GM12865 (cell line): ENCODE measurements around the gene TSPEAR.

Experiments used
- DNase-seq: peaks from one replicate; pipeline ENCODE4 v3.0.0; 2010; ENCODE audit warnings: low read depth
- H3K4me3 ChIP-seq: 2 replicates; pipeline ENCODE4 v1.5.1; 2011; ENCODE audit warnings: mild to moderate bottlenecking, low read depth, low read length, control low read depth
- TF ChIP-seq, protein P1 (sequence below): IDR thresholded peaks from 2 replicates; pipeline ENCODE4 v1.5.1; 2011; ENCODE audit warnings: low read length, control low read depth, low read depth, inconsistent platforms; ENCODE audit not compliant: insufficient read depth; ENCODE audit errors: missing control alignments

The TSPEAR gene

DNA sequence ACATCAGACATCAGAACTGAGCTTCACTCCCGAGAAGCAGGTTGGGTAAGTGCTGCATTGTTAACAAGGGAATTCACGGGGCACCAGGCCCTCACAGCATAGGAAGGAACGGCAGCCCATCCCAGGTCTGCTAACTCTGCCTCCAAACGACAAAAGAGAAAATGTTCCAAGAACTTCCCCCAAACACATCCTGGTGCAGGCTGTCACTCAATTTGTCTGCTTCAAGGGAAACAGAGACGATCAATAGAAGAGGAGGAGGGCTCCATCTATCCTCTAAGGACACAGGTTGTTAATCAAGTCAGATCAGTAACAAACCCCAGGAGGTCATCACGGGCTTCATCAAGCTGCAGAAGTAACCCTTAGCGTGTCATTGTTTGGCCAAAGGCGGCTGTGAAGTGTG is 3.5 kb upstream of the TSPEAR start:
- no peak for DNase-seq
- no peak overlapping the region for H3K4me3 ChIP-seq
- TF ChIP-seq, protein P1, sequence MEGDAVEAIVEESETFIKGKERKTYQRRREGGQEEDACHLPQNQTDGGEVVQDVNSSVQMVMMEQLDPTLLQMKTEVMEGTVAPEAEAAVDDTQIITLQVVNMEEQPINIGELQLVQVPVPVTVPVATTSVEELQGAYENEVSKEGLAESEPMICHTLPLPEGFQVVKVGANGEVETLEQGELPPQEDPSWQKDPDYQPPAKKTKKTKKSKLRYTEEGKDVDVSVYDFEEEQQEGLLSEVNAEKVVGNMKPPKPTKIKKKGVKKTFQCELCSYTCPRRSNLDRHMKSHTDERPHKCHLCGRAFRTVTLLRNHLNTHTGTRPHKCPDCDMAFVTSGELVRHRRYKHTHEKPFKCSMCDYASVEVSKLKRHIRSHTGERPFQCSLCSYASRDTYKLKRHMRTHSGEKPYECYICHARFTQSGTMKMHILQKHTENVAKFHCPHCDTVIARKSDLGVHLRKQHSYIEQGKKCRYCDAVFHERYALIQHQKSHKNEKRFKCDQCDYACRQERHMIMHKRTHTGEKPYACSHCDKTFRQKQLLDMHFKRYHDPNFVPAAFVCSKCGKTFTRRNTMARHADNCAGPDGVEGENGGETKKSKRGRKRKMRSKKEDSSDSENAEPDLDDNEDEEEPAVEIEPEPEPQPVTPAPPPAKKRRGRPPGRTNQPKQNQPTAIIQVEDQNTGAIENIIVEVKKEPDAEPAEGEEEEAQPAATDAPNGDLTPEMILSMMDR, result no peak

DNA sequence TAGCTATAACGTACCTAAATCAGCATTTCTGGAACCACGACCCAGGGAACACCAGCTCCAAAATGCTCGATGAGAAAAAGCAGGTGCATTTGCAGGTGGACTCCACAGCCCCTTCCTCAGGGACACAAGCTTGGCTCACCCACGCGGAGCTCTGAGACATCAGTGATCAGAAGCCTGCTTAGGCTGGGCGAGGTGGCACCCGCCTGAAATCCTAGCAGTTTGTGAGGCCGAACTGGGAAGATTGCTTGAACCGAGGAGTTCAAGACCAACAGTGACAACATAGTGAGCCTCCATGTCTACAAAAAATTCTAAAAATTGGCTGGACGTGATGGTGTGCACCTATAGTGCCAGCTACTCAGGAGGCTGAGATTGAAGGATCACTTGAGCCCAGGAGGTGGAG is 2.5 kb upstream of the TSPEAR start:
- no peak for DNase-seq
- TF ChIP-seq, protein P1, result no peak

DNA sequence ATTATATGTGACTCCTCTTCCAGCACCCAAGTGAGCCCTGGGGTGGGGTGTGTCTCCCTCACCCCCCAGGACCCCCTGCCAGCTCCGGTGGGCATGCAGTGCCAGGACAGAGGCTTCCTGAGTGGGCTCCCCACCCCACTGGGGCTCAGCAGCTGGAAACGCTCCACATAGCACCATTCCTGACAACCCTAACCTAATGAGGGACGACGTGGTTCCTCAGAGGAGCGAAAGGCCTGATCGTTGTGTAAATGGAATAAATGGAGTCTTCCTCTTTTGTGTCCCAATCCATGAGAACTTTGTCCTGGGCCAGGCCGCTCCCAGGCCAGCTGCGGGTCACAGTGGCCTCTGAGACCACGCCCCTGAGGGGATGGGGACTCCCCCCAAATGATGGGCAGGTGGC is 1.8 kb upstream of the TSPEAR start:
- DNase-seq, result no peak
- TF ChIP-seq, protein P1, result no peak

More for the DNA sequence above, 2.5 kb upstream of the TSPEAR start:
- H3K4me3 ChIP-seq, result no peak overlapping the region

DNA sequence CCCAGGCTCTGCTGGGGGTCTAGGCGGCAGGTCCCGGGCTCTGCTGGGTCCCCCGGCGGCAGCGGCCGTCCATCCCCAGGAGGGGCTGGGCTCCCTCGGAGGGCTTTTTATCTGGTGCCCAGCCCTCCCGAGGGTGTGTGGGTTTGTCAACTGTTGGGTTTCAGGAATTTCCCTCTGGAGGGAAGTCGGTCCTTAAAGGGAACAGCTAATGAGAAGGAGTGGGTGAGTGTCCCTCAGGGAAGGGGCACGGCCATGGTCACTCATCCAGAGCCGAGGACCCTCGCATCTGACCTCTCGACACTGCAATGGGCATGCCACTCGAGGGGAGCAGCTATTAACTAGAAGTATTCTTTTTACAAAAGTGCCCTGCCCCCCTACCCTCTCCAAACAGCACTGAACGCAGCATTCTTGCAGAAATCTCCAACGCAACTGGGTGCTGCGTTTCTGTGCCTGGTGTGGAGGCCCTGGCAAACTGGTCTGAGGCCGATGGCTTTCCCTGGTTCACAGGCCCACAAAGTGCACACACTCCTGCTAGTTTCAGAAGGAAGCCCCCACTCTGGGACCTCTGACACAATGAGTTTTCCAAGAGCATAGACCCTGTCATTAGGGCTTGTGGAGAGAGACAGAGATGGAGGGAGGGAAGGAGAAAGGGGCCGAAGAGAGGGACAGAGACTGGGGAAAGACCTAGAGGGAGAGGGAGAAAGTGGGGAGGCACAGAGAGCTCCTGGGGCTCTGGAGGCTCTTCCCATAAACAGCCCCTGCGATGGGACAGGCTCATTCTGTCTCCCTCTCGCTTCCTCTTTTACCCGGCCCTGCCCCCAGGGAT is 1.0 kb upstream of the TSPEAR start:
- H3K4me3 ChIP-seq, result no peak overlapping the region
- no peak for DNase-seq
- TF ChIP-seq, protein P1, result no peak

More for the DNA sequence above, 1.8 kb upstream of the TSPEAR start:
- H3K4me3 ChIP-seq, result no peak overlapping the region

DNA sequence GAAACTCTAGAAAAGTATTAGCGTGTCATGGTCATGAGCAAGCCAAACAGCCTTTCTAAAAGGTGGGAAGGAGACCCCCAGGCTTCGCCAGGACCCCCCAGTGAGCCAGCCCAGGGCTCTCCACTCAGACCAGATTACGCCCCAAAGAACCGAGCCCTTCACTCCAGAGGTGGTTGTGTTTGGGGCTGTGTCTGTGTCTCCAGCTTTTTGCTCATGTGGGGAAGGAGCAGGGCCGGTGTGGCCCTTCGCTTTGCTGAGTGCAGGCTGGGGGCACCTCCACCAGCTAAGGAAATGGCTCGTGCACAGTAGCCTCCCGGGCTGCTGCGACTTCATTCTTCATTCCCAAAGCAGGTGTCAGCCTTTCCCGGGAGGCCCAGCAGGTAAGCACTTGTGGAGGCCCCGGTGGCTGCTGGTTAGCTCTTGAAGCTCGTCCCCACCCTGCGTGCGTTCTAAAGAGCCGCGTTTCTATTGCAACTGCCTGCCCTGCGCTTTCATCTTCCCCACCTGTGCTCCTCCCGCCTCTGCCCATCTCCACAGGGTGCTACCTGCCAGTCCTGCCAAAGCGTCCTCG is 531 bp downstream of the TSPEAR start:
- no peak overlapping the region for H3K4me3 ChIP-seq
- TF ChIP-seq, protein P1, result no peak
- DNase-seq, result no peak

DNA sequence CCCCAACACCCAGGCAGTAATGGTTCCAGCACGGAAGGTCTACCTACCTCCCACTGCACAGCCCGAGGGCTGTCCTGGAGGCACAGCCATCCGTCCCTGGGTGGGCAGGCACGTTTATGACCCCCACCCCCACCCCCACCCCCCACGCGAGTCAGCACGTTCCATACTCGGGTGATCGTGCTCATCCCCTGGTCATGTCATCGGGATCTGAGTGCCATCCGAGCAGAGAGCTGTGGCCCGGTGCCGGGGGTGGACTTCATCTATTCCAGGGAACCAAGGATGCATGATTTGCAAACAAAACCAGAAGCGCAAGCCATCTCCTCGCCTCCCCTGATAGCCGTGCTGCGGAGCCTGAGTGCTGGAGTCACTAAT is 1.1 kb downstream of the TSPEAR start:
- H3K4me3 ChIP-seq, result no peak overlapping the region
- no peak for DNase-seq
- TF ChIP-seq, protein P1, result no peak
